Activated CD8-positive, alpha-beta T cell treated with anti-CD3 and anti-CD28 coated beads for 36 hours (primary cell): ENCODE results near the gene FCHSD2. TPM values are rescaled to one million over a fixed set of nuclear protein-coding genes. Genes with fewer than 3 reads are reported as not detected.

Experiments used
- ATAC-seq: fragments of 200-7000 bp; cut with Tn5 transposase; one replicate; pipeline ENCODE4 v1.10.0; 2021; ENCODE audit warnings: mild to moderate bottlenecking, moderate library complexity
- CTCF ChIA-PET: fragments of 350-600 bp; sonication (Branson Sonifier 250); formaldehyde crosslinking; loops from one replicate; lab custom pipeline; 2021; ENCODE audit warnings: antibody characterized with exemption; lab: Charles Lee
- POLR2A ChIA-PET: fragments of 350-600 bp; sonication (Branson Sonifier 250); formaldehyde crosslinking; loops from one replicate; lab custom pipeline; 2021; ENCODE audit warnings: antibody characterized with exemption; lab: Charles Lee
- DNase-seq: peaks from one replicate; pipeline ENCODE4 v3.0.0-alpha.2; 2020
- H3K27ac Mint-ChIP-seq: one replicate; pipeline ENCODE4 v1.8.0; 2021; ENCODE audit warnings: mild to moderate bottlenecking, mixed read lengths
- H3K27me3 Mint-ChIP-seq: one replicate; pipeline ENCODE4 v1.8.0; 2021; ENCODE audit warnings: mixed read lengths
- H3K36me3 Mint-ChIP-seq: one replicate; pipeline ENCODE4 v1.8.0; 2021; ENCODE audit warnings: low read depth, mixed read lengths
- H3K4me1 Mint-ChIP-seq: one replicate; pipeline ENCODE4 v1.8.0; 2021; ENCODE audit warnings: low read depth, mixed read lengths
- H3K4me3 Mint-ChIP-seq: one replicate; pipeline ENCODE4 v1.8.0; 2021; ENCODE audit warnings: mild to moderate bottlenecking, moderate library complexity, mixed read lengths
- H3K9me3 Mint-ChIP-seq: one replicate; pipeline ENCODE4 v1.8.0; 2021; ENCODE audit warnings: mixed read lengths
- intact Hi-C: fragments of 100-400 bp; cut with micrococcal nuclease; formaldehyde crosslinking; loops from one replicate; pipeline ENCODE4 v1.10.0; 2022
- total RNA-seq, 2 experiments: library from RNA; stranded (reverse); gene quantifications; one replicate each; pipeline ENCODE4 v1.2.3, GENCODE V29; 2021
- TF ChIP-seq, protein P1 (sequence below): fragments of 200-600 bp; IDR thresholded peaks from one replicate; pipeline ENCODE4 v1.8.0; 2022; ENCODE audit warnings: antibody characterized with exemption, mild to moderate bottlenecking

Gene FCHSD2
- total RNA-seq, 2 experiments from 2014 or later = 23.6 to 24.8 TPM

DNA sequence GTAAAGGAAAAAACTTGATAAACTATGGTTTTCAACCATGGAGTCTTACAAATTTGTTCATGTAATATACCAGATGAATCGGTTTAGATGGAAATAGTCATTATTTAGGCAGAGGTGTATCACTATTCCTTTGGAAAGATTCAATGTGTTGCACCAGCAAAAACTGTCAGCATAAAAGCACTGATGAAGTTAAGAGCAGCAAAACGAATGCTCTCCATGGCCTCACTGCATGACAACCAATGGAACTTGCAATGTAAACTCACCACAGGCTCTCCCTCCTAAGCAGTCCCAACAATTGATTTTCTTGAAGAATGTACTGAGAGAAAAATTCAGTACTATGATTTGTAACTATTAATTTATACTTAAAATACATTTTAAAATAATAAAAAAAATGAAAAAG lies 139.9 kb downstream of the FCHSD2 start:
- no peak for DNase-seq
- POLR2A ChIA-PET = no interaction called here
- Mint-ChIP-seq H3K4me1 (peaks cover 14% of the 10 kb centered on the region), H3K4me3 (no peak overlapping the region), H3K27ac (no peak overlapping the region), H3K27me3 (no peaks in the 10 kb centered on the region), H3K36me3 (peaks cover 3% of the 10 kb centered on the region), H3K9me3 (no peaks in the 10 kb centered on the region)
- TF ChIP-seq, protein P1, sequence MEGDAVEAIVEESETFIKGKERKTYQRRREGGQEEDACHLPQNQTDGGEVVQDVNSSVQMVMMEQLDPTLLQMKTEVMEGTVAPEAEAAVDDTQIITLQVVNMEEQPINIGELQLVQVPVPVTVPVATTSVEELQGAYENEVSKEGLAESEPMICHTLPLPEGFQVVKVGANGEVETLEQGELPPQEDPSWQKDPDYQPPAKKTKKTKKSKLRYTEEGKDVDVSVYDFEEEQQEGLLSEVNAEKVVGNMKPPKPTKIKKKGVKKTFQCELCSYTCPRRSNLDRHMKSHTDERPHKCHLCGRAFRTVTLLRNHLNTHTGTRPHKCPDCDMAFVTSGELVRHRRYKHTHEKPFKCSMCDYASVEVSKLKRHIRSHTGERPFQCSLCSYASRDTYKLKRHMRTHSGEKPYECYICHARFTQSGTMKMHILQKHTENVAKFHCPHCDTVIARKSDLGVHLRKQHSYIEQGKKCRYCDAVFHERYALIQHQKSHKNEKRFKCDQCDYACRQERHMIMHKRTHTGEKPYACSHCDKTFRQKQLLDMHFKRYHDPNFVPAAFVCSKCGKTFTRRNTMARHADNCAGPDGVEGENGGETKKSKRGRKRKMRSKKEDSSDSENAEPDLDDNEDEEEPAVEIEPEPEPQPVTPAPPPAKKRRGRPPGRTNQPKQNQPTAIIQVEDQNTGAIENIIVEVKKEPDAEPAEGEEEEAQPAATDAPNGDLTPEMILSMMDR = no peak
- ATAC-seq = no peak
- intact Hi-C loops = no loop called here
- CTCF ChIA-PET = no interaction called here

DNA sequence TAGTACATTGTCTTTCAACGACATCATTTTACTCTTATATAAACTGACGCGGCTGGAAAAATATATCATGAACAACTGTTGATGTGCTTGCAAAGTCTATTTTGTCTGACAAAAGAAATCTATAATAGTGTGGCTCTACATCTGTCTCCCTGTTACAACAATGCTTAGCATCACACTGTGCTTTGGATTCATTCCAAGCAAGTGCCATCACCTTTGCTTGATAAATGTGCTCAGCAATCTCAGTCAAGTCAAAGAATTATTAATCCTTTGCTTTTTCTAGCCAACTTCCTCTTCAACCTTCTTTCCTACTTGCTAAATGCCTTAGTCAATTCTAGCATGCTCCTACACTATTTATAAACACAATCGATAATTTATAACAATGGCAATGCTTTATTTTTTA lies 140.5 kb downstream of the FCHSD2 start:
- intact Hi-C loops = no loop called here
- Mint-ChIP-seq H3K9me3 (no peaks in the 10 kb centered on the region), H3K27ac (no peak overlapping the region), H3K4me3 (no peak overlapping the region), H3K4me1 (peaks cover 18% of the 10 kb centered on the region), H3K36me3 (peaks cover 3% of the 10 kb centered on the region), H3K27me3 (no peaks in the 10 kb centered on the region)
- TF ChIP-seq, protein P1 = no peak
- DNase-seq (no peak), ATAC-seq (no peak)
- CTCF ChIA-PET = no interaction called here
- POLR2A ChIA-PET = no interaction called here

DNA sequence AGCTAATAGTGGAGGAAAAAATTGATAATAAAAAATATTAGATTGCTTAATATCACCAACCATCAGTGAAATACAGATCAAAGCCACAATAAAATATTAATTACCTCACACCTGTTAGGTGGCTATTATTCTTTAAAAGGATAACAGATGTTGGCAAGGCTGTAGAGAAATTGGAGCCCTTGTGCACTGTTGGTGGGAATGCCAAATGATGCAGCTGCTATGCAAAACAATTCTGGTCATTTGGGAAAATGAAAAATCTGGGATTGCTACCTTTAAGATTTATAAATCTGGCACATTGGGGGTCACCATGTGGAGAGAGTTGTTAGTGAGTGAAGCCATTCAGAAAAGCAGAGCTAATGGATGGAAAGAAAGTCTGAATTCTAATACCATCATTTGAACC lies 143.4 kb downstream of the FCHSD2 start:
- Mint-ChIP-seq H3K9me3 (peaks cover 2% of the 10 kb centered on the region), H3K4me3 (no peak overlapping the region), H3K27me3 (no peaks in the 10 kb centered on the region), H3K4me1 (peaks cover 11% of the 10 kb centered on the region), H3K36me3 (peaks cover 8% of the 10 kb centered on the region), H3K27ac (no peak overlapping the region)
- TF ChIP-seq, protein P1 = no peak
- intact Hi-C loops = no loop called here
- POLR2A ChIA-PET = interaction anchor here (0.8 kb wide), 1 partner anchor 39 kb away, joined by 3 read pairs; no protein-coding TSS in a partner anchor
- CTCF ChIA-PET = interaction anchor here (1.0 to 1.1 kb wide), 2 partner anchors 14 to 16 kb away, joined by 3 read pairs; no protein-coding TSS in a partner anchor
- DNase-seq (no peak), ATAC-seq (no peak)

DNA sequence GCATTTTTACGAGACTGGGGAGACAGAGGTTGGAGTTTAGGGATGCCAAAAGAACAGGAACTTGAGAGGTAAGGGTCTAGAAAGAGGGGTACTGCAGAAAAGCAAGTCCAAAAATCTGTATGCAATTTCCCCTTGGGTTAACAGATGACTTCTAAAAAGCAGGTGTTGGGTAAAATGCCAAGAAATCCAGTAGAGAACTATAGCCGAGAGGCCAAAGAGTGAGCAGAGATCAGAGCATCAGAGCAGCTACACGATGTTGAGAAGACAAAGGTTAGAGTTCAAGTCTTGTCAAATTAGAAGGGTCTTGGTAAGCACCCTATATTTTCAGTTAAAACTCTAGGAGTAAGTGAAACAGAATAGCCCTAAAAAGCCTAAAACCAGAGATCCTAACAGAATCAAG lies 145.2 kb downstream of the FCHSD2 start:
- H3K9me3 Mint-ChIP-seq = peaks cover 2% of the 10 kb centered on the region
- H3K4me1 Mint-ChIP-seq = peaks cover 7% of the 10 kb centered on the region
- intact Hi-C loops = no loop called here
- CTCF ChIA-PET = no interaction called here
- POLR2A ChIA-PET = no interaction called here
- DNase-seq (no peak), ATAC-seq (no peak)
- H3K36me3 Mint-ChIP-seq = peaks cover 8% of the 10 kb centered on the region
- no peak overlapping the region for H3K27ac Mint-ChIP-seq
- H3K4me3 Mint-ChIP-seq = no peak overlapping the region
- no peaks in the 10 kb centered on the region for H3K27me3 Mint-ChIP-seq
- TF ChIP-seq, protein P1 = no peak

DNA sequence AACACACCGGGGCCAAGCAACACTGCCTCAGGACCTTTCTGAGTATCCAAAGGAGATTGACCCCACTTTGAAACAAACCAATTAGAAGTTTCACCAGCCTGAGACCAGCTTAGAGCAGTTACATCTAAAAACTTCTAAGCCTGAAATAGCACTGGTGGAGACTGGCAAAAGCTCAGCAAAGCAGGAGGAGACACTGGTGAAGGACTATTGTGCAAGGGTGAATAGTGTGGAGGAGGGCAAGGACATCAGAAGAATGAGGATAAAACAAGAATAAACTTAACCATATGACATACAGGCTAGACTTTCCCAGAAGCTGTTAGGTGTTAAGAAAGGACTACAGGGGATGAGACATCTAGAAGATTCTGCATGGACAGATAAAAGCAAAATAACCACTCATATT lies 152.4 kb downstream of the FCHSD2 start:
- ChIA-PET POLR2A (no interaction called here), CTCF (no interaction called here)
- no peak overlapping the region for H3K4me3 Mint-ChIP-seq
- DNase-seq (no peak), ATAC-seq (no peak)
- no peak overlapping the region for H3K27ac Mint-ChIP-seq
- peaks cover 14% of the 10 kb centered on the region for H3K36me3 Mint-ChIP-seq
- no peaks in the 10 kb centered on the region for H3K27me3 Mint-ChIP-seq
- no peaks in the 10 kb centered on the region for H3K9me3 Mint-ChIP-seq
- H3K4me1 Mint-ChIP-seq = peaks cover 3% of the 10 kb centered on the region
- intact Hi-C loops = no loop called here
- TF ChIP-seq, protein P1 = no peak
